NT2/D1 (cell line): ENCODE data around the gene TEK.

Experiments
- SUZ12 ChIP-seq: IDR thresholded peaks from 2 replicates; pipeline ENCODE4 v1.6.1; 2011; ENCODE audit not compliant: insufficient read length, insufficient read depth; ENCODE audit errors: extremely low read depth
- YY1 ChIP-seq: IDR thresholded peaks from 2 replicates; pipeline ENCODE4 v1.6.1; 2011; ENCODE audit not compliant: insufficient read length, insufficient read depth
- ZNF274 ChIP-seq: IDR thresholded peaks from 2 replicates; pipeline ENCODE4 v1.6.1; 2011; ENCODE audit warnings: mild to moderate bottlenecking, low read depth, low read length

- TF ChIP-seq YY1, result no peak
- TF ChIP-seq SUZ12, result no peak
- TF ChIP-seq ZNF274, result no peak
These were observed 101.6 kb downstream of the TEK start for GRCh38 chr9:27210588-27210987.
